Measurements from ENCODE around the gene RHOJ.
"Not testable (repeated sequence)": the region's sequence is repeated elsewhere in the genome, so short reads cannot be mapped to it uniquely, and the experiment has no call there.

The RHOJ gene

DNA sequence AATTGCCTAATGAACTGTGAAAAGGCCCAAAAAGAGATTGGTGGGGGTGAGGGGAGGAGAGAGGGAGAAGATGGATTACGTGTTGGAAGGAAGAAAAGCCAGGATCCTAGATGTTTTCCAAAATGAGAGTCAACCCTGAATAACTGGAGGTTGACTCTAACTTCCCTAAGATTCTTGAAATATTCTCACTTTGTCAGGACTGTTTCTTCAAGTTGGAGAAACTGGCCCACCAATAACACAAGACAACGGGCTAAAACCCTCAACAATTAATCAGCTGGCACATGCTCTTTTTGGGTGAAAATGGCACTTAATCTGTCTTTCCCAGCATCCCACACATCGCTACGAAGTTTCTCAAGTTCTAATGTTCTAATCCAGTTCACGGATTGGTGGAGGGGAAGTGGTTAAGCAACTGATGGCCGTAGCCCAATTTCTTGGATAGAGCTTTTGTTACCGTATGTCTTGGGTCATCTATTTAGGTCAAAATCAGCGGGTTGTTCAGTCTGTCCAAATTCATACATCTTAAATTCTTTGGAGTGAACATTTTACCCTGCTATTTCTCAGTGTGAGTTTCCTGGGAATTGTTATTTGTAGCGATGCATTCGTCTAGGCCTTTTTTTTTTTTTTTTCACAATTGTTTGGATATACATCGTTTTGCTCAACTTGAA is 65.5 kb downstream of the RHOJ start:
- no peak for DNase-seq

DNA sequence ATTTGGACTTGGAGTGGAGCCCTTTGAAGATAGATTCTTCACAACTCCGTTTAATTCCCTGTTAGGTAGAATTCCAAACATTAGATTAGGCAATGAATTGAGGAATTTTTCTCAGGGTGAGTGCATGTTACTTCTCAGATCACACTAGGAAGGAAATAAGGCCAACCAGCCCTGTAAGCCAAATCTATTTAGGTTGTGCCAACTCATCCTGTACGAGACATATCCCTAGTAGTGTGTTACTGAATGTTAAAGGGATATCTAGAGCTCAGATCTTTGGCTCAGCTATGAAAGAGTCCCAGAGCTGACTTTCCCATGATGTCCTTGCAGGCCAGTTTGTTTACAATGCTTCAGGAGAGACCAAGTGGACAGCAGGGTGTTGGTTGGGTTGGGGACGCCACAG is 68.9 kb downstream of the RHOJ start:
- DNase-seq: no peak

DNA sequence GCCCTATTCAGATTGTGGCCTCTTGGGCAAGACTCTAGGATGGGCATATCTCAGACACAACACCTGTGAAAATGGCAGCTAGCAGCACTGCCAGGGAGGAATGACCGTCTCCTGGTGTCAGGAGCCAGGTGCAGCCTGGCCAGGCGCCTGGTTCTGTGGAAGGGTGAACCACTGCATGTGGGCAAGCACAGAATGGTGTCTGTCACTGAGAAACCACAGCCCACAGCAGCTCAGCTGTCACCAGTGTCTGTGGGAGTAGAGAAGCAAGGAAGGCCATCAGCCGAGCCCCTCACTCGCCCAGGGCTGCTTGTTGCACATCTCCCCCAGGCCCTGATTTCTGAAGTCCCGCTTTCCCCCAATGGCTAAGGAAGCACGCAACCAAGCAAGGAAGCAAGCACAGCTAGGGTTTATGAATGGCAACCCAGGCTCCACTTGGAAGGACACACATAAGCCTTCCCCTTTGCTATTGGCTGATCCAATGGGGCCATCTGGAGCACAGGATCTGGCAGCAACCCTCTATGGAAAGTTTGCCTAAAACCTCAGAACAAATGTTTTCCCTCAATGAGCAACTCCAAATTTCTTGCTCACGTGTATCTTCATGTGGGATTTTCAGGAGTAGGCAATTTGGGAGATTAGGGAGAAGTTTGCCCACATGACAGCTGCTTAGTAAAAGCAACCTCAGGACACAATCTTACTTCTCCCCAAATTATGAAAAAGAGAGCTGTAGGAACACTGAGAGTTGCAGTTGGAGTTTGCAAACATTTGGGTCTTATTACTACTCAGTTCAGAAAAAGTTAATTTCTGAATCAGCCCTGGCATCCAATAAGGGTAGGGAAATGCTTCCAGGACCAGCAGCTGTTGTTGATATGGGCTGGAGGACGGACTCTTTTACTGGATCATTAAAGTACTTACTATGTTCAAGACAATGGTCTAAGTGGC is 69.7 kb downstream of the RHOJ start:
- DNase-seq: no peak

DNA sequence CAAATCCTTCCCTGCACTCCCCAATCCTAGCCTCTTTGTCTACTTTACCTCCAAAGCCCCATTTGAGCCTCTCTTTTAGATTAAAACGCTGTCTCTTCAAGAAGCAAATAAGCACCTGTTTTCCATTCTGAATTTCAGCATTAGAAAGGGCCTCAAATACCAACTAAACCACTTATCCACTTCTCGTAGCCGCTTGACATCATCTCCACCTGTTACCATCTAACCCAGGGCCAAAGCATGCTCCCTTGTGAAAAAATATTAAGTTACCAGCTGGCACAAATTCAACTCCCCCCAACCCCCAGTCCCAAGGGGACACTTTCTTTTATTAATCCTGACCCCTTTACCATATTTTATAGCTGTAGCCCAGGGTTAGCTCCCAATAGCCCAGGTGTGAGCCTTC is 71.4 kb downstream of the RHOJ start:
- no peak for DNase-seq

DNA sequence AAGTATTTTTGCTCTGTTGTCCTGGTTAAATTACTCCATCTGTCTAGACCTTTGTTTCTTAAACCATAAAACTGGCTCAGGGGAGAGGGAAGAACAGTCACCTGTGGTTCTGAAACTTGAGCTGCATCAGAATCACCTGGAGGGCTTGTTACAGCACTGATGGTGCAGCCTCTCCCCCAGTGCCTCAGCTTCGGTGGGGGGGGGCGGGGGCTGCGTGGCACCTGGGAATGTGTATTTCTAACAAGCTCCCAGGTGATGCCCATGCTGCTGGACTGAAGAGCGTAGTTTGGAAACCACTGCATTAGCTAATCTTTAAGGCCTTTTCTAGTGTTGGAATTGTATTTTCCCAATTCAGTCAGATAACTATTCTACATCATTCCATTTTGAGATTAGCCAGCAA is 71.8 kb downstream of the RHOJ start:
- DNase-seq: no peak

DNA sequence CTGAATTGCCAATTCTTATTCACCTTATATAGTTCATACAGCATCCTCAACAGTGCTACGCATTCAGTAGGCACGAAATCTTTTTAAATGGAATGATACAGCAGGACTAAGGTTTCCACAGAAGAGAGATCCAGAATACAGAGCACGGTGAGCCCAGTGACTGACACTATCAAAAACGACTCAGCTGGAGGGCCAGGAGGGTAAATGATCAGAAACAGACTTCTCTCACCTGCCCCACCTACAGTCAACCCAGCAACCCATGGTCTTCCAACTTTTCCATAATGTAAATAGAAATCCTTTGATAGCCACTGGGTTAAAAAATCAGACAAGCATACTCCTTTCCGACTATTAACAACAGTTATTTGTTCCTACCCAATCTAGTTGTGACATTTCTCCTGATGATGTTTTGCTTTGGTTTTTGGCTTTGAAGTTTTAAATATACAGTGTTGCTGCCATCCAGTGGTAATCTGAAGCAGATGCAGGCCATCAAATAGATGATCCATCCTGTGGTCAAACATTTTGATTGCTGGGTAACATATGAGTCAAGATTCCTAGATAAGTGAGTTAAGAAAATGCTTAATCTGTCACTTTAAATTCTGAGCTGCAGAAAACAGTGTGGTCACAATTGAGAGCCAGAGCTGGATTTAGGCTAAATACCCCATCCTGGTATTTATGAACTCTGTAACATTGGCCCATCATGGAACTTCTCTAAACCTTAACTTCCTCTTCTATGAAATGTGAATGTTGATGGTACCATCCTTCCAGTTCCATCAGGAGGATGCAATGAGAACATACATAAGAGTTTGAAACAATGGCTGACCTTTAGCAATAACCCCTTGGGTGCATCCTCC is 72.5 kb downstream of the RHOJ start:
- DNase-seq: peak; percentile 55

DNA sequence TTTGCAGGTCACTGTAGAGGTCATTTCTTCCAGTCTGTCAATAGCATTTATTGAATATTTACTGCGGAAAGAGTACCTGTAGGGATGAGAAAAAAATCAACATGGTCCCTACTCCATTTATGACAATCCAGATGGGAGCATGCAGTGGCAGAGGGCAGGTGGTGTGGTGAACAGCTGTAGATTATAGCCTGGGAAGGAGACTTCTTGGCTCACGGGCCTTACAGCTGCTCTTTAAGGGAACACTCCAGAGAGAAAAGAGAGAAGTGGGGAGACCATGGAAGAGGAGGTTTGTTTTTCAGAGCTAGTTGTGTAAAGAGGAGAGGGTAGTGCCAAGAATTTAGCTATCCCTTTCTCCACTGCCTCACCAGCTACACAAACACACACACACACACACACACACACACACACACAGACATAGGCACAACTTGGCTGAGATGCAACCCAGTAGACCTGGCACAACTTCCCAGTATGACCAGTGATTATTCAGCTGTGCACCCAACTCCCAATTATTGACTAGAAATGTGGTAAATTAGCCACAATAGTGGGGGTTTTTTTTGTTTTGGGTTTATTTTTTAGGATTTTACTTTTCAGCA is 73.4 kb downstream of the RHOJ start:
- no peak for DNase-seq

DNA sequence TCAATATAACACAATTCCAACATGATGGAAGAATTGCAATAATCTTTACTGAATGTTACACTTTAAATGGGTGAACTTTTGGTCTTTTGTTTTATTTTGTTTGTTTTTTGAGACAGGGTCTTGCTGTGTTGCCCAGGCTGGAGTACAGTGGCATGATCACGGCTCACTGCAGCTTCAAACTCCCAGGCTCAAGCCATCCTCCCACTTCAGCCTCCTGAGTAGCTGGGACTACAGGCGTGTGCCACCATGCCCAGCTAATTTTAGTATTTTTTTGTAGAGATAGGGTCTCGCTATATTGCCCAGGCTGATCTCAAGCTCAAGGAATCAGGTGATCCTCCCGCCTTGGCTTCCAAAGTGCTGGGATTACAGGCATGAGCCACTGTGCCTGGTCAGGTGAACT is 75.7 kb downstream of the RHOJ start:
- not testable (repeated sequence) for DNase-seq

DNA sequence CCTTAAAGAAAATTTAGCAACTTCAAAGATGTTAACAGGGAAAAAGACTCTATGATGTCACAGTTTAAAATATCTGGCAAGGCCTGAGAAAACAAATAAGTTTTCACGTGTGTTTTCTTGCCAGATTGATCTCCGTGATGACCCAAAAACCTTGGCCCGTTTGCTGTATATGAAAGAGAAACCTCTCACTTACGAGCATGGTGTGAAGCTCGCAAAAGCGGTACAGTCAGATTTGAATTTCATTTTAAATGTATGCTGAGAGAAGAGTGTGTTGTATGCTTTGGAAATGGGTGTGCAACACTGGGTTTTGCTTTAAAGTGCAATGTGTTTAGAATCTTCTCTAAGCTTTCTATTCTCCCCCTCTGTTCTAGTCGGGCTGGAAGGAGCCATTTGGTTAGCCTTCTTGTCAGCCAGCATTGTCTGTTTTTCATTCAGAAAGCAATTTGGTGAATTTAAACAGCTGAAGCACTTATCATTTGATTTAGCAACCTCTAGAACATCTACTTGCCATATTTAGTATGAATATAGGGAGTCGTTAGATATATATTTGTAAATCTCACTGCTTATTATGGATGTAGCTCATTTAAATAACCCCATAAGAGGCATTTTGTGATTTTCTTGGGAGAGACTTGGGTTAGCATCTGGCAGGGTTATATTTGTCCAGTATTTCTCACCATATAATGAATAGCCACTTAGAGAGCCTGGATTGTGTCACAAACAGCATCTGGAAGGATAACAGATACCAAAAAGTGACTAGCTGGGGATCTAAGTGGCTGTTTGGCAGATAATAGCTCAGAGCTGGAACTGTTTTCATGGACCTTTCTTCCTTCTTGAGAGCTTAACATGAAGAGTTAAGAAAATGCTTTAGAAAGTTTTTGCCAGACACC is 79.0 kb downstream of the RHOJ start:
- no peak for DNase-seq

DNA sequence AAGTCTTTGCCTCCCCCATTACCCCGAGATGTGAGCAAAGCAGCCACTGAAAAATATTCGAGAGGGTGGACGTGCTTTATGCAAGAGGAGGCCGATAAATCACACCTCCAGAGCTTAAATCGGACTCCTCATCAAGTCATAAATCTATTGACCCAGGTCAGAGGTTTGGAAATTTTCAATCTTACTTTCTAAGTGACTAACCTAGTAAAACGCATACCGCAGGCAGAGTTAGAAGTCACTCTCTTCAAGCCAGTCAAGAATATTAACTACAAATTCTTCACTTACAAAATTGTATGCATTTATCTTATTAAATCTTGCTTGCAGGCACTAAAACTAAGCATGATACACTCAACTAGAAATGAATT is 79.6 kb downstream of the RHOJ start:
- DNase-seq: no peak

DNA sequence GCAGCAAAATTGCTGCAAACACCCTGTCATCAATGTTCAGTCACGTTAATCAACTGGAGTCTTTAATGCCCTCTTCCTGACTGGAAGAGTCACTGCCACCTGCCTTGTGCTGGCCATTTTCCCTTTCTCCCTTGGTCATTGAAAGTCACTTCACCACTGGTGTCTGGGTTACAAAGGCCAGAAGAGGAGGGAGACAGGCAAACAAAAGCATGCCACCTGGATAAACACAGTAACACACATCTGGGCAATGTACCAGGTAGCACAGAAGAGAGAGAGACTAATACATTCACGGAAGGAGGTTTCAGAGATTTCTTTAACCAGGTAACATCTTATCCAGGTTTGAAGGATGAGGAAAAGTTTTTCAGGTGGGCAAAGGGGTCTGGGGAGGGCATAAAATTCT is 81.8 kb downstream of the RHOJ start:
- DNase-seq: no peak

DNA sequence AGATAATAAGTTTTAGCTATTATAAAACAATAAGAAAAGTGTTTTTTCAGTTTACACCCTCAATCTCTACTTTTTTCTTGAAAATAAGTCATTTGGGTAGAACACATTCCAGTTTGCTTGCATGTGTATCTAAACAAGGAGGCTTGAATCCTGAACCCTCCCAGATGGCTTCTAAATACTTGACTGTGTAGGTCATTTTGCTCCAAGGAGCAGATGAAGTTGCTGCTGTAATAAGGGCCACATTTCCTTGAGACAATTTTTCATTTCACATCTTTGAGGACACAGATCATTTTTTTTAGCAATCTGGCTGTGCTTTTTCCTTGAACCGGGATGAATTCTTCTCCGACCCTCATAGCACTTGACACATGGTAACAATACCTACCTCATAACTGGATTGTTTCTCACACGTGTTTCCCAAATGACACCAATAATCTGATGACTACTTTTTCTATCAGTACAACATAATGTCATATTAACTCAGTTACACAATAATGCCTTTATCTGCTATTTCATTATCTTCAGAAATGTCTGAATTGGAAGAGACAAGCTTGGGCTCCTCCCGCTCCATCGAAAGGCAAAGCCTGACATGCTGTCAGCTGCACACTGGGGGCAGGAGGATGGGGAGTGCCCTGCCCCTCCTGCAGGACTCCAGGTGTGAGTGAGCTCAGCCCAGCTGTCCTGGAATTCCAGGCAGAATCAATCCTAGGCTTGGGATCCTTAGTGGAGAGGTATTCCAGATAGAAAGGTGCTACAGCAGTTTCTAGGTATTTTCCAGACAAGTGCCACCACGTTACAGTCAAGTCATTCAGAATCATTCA is 83.6 kb downstream of the RHOJ start:
- DNase-seq: peak; percentile 24

DNA sequence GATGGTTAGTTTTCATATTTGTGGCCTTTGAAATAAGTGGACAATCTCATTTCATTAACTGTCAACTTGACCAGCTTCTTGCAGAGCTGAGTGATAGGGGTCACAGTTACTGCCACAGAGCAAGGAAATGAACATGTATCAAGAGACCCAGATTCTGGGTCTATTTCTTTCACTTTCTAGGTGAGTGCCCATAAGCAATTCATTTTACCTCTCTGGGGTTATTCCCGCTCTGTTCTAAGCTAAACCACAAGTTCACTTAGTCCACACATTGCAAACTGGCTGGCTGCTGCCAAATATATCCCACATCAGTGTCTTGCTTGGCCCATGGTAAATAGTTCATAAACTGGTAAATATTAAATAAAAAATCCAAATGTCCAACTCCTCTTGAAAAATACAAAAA is 84.6 kb downstream of the RHOJ start:
- DNase-seq: no peak

DNA sequence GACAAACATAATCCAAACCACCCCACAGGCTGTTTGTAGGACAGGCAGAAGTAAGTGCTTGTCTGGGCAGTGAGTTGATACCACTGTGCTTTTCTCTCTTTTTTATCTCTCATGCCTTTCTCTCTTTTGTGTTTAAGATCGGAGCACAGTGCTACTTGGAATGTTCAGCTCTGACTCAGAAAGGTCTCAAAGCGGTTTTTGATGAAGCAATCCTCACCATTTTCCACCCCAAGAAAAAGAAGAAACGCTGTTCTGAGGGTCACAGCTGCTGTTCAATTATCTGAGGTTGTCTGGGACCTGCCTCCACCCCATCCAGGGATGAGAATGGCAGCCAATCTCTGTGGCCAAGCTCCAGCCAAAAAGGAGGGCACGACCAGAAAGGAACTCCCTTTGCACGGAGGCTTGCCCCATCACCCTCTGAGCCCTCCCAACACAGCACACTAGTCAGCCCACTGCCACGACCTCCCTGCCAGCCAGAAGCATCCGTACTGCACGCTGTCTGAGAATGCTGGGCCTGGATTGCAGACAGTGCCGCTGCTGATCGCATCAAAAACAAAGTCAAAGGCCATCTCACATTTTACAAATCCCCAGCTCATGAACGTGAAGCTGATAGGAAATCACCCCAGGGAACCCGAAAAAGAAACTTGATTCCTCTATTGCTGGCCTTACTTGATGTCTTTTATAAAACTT is 86.6 kb downstream of the RHOJ start:
- no peak for DNase-seq

DNA sequence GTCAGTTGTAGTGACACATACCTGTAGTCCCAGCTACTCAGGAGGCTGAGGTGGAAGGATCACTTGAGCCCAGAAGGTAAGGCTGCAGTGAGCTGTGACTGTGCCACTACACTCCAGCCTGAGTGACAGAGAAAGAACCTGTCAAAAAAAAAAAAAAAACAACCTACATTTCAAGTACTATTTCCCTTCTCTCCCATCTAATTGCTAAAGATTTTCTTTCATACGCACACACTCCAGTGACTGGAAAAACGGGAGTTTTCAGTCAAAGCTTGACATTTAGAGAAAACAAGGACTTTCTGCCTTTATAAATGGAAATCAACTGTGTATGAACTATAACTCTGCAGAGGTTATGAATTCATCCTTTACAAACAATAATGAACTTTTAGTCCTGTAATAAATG is 88.6 kb downstream of the RHOJ start:
- no peak for DNase-seq

DNA sequence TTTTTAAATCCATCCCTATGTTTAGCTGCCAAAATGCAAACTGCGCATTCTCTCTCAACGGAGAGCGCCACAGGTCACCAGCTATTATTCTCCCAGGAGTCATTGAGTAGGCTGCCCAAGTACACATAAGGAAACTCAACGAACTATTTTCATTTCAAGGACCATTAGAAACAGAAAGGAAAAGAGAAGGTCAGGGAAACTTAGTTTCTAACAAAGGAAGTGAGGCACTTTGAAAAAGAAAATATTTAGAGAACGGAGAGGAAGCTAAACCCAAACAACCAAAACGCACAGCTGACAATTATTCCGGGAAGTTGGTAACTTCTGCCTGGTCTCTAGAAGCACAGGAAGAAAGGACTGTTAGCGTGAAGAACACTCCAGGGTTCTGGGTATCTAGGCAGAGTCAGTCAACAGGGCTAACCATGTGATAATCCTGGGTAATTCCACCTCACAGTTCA is 91.0 kb downstream of the RHOJ start:
- DNase-seq: no peak

DNA sequence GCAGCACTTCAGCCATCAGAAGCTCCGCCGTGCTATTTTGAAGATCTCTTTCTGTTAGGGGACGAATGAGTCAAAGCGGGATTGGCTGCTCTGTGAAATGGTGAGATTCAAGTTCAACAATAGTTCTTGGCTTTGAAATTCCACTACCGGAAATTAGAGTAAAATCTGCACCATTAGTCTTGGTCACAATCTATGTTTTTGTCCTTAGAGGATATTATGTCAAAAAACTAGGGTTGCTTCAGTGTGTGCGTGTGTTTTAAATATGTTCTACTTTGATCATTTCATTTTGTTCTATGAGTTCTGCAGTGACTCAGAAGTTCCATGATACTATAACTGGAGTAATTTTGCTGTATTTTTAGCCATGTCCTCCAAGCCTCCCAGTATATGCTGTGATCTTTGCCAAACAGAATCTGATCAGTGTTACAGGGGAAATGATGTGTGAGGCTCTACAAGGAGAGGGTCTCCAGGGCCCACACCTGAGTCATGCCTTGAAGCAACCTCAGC is 91.9 kb downstream of the RHOJ start:
- peak; percentile 54 for DNase-seq

DNA sequence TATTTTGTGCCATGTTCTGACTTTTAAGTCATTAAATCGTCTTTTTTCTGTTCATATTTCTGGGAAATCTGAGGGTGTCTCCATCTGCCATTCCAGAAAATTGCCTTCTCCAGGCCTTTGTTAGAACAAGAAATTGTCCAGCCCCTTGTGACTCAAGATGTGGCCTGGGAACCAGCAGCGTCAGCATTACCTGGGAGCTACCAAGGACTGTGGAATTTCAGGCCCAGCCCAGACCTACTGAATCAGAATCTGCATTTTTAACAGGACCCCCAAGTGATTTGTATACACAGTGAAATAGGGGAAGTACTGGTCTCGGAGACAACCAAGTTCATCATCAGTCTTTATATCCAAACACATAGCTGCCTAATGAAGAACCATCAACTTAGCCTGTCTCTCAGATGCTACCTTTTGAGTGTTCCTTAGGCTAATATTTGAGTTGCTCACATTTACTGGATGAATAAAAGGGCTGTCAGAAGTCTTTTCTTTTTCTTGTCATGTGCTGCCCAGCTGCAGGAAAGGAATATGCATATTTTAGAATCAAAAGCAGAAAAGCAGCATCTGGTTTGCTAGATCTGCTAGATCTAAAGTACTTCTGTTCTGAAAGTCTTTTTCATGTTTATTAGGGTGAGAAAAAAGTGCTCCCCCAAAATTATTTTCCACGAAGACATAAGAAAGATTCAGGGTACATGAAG is 93.3 kb downstream of the RHOJ start:
- DNase-seq: no peak

DNA sequence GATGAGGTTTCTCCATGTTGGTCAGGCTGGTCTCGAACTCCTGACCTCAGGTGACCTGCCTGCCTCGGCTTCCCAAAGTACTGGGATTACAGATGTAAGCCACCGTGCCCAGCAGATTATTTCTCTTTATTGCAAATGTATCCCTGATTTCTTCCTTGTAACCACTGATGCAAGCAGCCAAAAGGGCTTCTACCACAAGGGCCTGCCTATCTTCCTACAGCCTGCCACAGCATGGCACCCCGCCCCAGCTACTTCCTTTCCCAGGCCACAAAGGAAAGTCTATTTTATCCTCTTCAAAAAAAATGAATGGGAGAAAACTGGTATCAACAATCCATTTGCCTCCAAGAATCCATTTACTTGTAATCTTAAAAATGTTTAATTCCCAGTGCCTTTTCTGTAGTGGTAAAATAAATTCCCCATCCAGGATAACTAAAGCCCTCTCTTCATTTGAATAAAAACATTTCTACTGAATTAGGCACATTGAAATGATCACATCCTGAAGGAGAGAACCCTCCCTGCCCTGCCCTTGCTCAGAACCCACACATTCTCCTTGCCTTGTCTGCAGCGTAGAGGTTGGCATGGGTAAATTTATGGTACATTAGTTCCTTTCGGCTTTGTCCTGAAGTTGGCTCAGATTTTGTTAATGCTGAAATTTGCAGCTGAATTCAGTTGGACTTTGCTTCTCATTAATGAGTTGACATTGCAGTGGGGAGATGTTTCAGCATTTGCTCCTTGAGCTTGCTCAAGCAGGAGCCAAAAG is 95.3 kb downstream of the RHOJ start:
- DNase-seq: no peak
